ENCODE measurements around the gene TIMM17A. TPM values are rescaled to one million over a fixed set of nuclear protein-coding genes. Genes with fewer than 3 reads are reported as not detected.

TIMM17A gene
- polyA plus RNA-seq, 1 donor (not counting 4 experiments of a cell fraction or from before 2014, with no cell fraction given) = 116 TPM

DNA sequence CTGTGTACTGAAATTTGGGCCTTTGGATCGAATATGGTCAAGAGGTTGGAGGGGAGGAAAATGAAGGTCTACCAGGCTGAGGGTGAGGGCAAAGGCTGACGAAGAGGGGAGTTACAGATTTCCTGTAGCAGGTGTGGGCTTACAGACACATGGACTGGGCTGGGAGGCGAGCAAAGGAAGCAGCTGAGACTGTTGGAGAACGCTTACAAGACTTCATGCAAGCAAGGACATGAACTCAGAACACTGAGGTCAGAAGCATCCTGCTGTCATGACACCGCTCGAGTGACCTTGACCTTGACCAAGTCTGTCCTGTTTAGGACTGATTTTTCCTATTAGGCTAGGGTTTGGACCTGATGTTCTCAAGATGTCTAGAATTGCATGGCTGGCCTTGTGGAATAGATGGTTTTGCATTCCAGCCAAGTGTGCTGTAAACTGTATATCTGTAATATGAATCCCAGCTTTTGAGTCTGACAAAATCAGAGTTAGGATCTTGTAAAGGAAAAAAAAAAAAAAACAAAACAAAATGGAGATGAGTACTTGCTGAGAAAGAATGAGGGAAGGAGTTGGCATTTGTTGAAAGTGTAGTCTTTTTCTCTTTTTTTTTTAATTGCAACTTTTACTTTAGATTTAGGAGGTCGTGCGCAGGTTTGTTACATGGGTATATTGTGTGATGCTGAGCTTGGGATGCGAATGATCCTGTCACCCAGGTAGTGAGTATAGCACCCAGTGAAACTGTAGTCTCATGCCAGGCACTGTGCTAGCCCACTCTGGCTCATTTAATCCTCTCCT is 60.9 kb downstream of the TIMM17A start:
- Histone ChIP-seq H4K20me1 (ENCODE audit: control insufficient read depth, extremely low read depth, insufficient read depth, low read length) (no peaks in the 10 kb centered on the region), H3K9me3 (ENCODE audit: control insufficient read depth, low read depth, low read length) (no peaks in the 10 kb centered on the region), H3K79me2 (ENCODE audit: control insufficient read depth, insufficient read depth, low read length) (no peaks in the 10 kb centered on the region), H3K9me1 (ENCODE audit: control insufficient read depth, extremely low read depth, insufficient read depth, low read length) (peaks cover 4% of the 10 kb centered on the region), H2AFZ (ENCODE audit: control insufficient read depth, low read length) (no peak overlapping the region), H3K4me3 (ENCODE audit: control insufficient read depth in 2 of 3, extremely low read depth in 1 of 3, insufficient read depth in 2 of 3, low read depth in 1 of 3, low read length in 3 of 3) (no peak overlapping the region), H3K9ac (ENCODE audit: control insufficient read depth, extremely low read depth, insufficient read depth, low read length) (no peak overlapping the region), H3K4me2 (ENCODE audit: control insufficient read depth, extremely low read depth, insufficient read depth, low read depth, low read length) (no peak overlapping the region), H3K4me1 (ENCODE audit: control insufficient read depth, extremely low read depth, insufficient read depth, low read length) (peaks cover 13% of the 10 kb centered on the region), H3K27ac (ENCODE audit: control insufficient read depth, insufficient read depth, low read length) (no peak overlapping the region), H3K27me3 (ENCODE audit: control insufficient read depth, extremely low read depth, insufficient read depth, low read length) (no peaks in the 10 kb centered on the region), H3K36me3 (ENCODE audit: control insufficient read depth in 2 of 2, extremely low read depth in 1 of 2, insufficient read depth in 2 of 2, low read length in 2 of 2) (no peaks in the 10 kb centered on the region)
- dilution Hi-C loops (cut with MboI; ENCODE audit: extremely low pct_ligation_motif_present, low sequenced_read_pairs) = no loop called here
- FAIRE-seq = no peak
- no peak for DNase-seq (ENCODE audit: low read depth, low spot score)
- TF ChIP-seq, protein P1, sequence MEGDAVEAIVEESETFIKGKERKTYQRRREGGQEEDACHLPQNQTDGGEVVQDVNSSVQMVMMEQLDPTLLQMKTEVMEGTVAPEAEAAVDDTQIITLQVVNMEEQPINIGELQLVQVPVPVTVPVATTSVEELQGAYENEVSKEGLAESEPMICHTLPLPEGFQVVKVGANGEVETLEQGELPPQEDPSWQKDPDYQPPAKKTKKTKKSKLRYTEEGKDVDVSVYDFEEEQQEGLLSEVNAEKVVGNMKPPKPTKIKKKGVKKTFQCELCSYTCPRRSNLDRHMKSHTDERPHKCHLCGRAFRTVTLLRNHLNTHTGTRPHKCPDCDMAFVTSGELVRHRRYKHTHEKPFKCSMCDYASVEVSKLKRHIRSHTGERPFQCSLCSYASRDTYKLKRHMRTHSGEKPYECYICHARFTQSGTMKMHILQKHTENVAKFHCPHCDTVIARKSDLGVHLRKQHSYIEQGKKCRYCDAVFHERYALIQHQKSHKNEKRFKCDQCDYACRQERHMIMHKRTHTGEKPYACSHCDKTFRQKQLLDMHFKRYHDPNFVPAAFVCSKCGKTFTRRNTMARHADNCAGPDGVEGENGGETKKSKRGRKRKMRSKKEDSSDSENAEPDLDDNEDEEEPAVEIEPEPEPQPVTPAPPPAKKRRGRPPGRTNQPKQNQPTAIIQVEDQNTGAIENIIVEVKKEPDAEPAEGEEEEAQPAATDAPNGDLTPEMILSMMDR (optimal IDR thresholded peaks at IDR 0.05 in 1 of 3, IDR thresholded peaks at IDR 0.05 in 1 of 3, conservative IDR thresholded peaks at IDR 0.05 in 1 of 3; ENCODE audit: extremely low read depth in 1 of 3, insufficient read depth in 2 of 3, low read length in 3 of 3) = no peak
- TF ChIP-seq EZH2 (IDR thresholded peaks at IDR 0.05; ENCODE audit: low read length) = no peak

DNA sequence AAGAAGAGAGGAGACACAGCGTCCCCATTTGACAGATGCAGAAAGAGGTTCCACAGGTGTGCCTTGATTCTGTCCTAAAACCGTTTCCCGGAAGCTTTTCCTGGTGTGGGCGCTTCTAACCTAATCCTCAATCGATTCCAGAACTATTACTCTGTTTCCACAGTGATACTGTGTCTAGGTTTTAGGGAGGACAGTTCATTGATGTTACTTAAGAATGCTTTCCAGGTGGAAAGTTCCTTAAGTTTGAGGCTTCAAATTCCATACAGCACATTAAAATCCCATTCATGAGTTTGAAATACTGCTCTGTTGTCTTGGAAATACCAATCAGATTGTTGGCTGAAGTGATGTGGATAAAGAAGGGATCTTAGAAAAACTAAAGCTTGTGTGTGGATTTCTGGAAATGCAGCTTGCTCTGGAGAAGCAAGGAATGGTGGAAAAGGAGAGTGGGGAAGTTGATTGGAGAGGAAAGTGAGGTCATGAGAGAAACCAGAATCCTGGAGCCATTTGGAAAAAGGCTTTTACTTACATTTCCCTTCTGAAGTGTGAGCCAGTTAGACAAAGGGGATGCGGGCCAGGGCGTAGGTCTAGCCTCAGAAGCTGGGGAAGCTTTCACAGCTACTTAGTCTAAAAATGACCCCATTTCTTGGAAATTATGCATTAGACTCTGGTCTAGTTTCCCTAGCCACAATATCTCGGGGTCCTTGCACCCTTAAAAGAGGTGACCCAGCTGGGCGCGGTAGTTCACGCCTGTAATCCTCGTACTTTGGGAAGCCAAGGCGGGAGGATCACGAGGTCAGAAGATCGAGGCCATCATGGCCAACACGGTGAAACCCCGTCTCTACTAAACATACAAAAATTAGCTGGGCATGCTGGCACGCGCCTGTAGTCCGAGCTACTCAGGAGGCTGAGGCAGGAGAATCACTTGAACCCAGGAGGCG is 61.8 kb downstream of the TIMM17A start:
- H2AFZ ChIP-seq (ENCODE audit: control insufficient read depth, low read length) = no peak overlapping the region
- no peaks in the 10 kb centered on the region for H3K79me2 ChIP-seq (ENCODE audit: control insufficient read depth, insufficient read depth, low read length)
- peaks cover 4% of the 10 kb centered on the region for H3K9me1 ChIP-seq (ENCODE audit: control insufficient read depth, extremely low read depth, insufficient read depth, low read length)
- dilution Hi-C loops (cut with MboI; ENCODE audit: extremely low pct_ligation_motif_present, low sequenced_read_pairs) = no loop called here
- no peak for FAIRE-seq
- no peak overlapping the region for H3K4me3 ChIP-seq (ENCODE audit: control insufficient read depth in 2 of 3, extremely low read depth in 1 of 3, insufficient read depth in 2 of 3, low read depth in 1 of 3, low read length in 3 of 3)
- no peak overlapping the region for H3K9ac ChIP-seq (ENCODE audit: control insufficient read depth, extremely low read depth, insufficient read depth, low read length)
- no peak overlapping the region for H3K27ac ChIP-seq (ENCODE audit: control insufficient read depth, insufficient read depth, low read length)
- no peaks in the 10 kb centered on the region for H3K9me3 ChIP-seq (ENCODE audit: control insufficient read depth, low read depth, low read length)
- no peak overlapping the region for H3K4me2 ChIP-seq (ENCODE audit: control insufficient read depth, extremely low read depth, insufficient read depth, low read depth, low read length)
- no peaks in the 10 kb centered on the region for H3K27me3 ChIP-seq (ENCODE audit: control insufficient read depth, extremely low read depth, insufficient read depth, low read length)
- no peaks in the 10 kb centered on the region for H4K20me1 ChIP-seq (ENCODE audit: control insufficient read depth, extremely low read depth, insufficient read depth, low read length)
- TF ChIP-seq, protein P1 (optimal IDR thresholded peaks at IDR 0.05 in 1 of 3, IDR thresholded peaks at IDR 0.05 in 1 of 3, conservative IDR thresholded peaks at IDR 0.05 in 1 of 3; ENCODE audit: extremely low read depth in 1 of 3, insufficient read depth in 2 of 3, low read length in 3 of 3) = no peak
- TF ChIP-seq EZH2 (IDR thresholded peaks at IDR 0.05; ENCODE audit: low read length) = no peak
- H3K36me3 ChIP-seq (ENCODE audit: control insufficient read depth in 2 of 2, extremely low read depth in 1 of 2, insufficient read depth in 2 of 2, low read length in 2 of 2) = no peaks in the 10 kb centered on the region
- peaks cover 13% of the 10 kb centered on the region for H3K4me1 ChIP-seq (ENCODE audit: control insufficient read depth, extremely low read depth, insufficient read depth, low read length)
- no peak for DNase-seq (ENCODE audit: low read depth, low spot score)
